ENCODE measurements around the gene FAM169A. TPM values are rescaled to one million over a fixed set of nuclear protein-coding genes. Genes with fewer than 3 reads are reported as not detected.

FAM169A gene
- polyA plus RNA-seq, 4 donors = 0.73 to 2.2 TPM; not detected in 2

- no peaks in the 10 kb centered on the region for H3K36me3 ChIP-seq (ENCODE audit: control insufficient read depth in 3 of 3, insufficient read depth in 2 of 3, low read depth in 1 of 3, low read length in 3 of 3)
- no peaks in the 10 kb centered on the region for H3K27me3 ChIP-seq (ENCODE audit: control insufficient read depth in 3 of 3, insufficient read depth in 3 of 3, low read length in 3 of 3)
- H3K4me3 ChIP-seq (ENCODE audit: low read depth in 1 of 3, low read length in 3 of 3) = no peak overlapping the region
- no peaks in the 10 kb centered on the region for H3K9me3 ChIP-seq (ENCODE audit: control insufficient read depth in 2 of 2, insufficient read depth in 1 of 2, low read depth in 1 of 2, low read length in 1 of 2)
- WGBS, 3 donors = 82 to 94% (median 92%) methylated on average over 6 of the region's 6 CpGs
- H3K4me1 ChIP-seq (ENCODE audit: control insufficient read depth in 3 of 3, insufficient read depth in 2 of 3, low read depth in 1 of 3, low read length in 2 of 3) = peaks cover 0 to 5% (median 0%) of the 10 kb centered on the region in 3 donors
- no peak overlapping the region for H3K27ac ChIP-seq (ENCODE audit: low read depth in 1 of 3, low read length in 2 of 3)
- no peak for DNase-seq
- FAIRE-seq = no peak
Observed at GRCh38 chr5:74839229-74839628, 27.0 kb downstream of the FAM169A start.

GRCh38 chr5:74838262-74838661 is 27.9 kb downstream of the FAM169A start:
- no peak overlapping the region for H3K27ac ChIP-seq (ENCODE audit: low read depth in 1 of 3, low read length in 2 of 3)
- H3K36me3 ChIP-seq (ENCODE audit: control insufficient read depth in 3 of 3, insufficient read depth in 2 of 3, low read depth in 1 of 3, low read length in 3 of 3) = no peaks in the 10 kb centered on the region
- H3K4me3 ChIP-seq (ENCODE audit: low read depth in 1 of 3, low read length in 3 of 3) = no peak overlapping the region
- DNase-seq (no peak), FAIRE-seq (no peak)
- WGBS, 3 donors = 59 to 68% (median 63%) methylated on average over 2 of the region's 2 CpGs
- no peaks in the 10 kb centered on the region for H3K27me3 ChIP-seq (ENCODE audit: control insufficient read depth in 3 of 3, insufficient read depth in 3 of 3, low read length in 3 of 3)
- H3K4me1 ChIP-seq (ENCODE audit: control insufficient read depth in 3 of 3, insufficient read depth in 2 of 3, low read depth in 1 of 3, low read length in 2 of 3) = peaks cover 0 to 10% (median 0%) of the 10 kb centered on the region in 3 donors
- H3K9me3 ChIP-seq (ENCODE audit: control insufficient read depth in 2 of 2, insufficient read depth in 1 of 2, low read depth in 1 of 2, low read length in 1 of 2) = no peaks in the 10 kb centered on the region

- no peak for FAIRE-seq
- Histone ChIP-seq H3K9me3 (ENCODE audit: control insufficient read depth in 2 of 2, insufficient read depth in 1 of 2, low read depth in 1 of 2, low read length in 1 of 2) (no peaks in the 10 kb centered on the region), H3K36me3 (ENCODE audit: control insufficient read depth in 3 of 3, insufficient read depth in 2 of 3, low read depth in 1 of 3, low read length in 3 of 3) (no peaks in the 10 kb centered on the region), H3K27ac (ENCODE audit: low read depth in 1 of 3, low read length in 2 of 3) (no peak overlapping the region), H3K4me1 (ENCODE audit: control insufficient read depth in 3 of 3, insufficient read depth in 2 of 3, low read depth in 1 of 3, low read length in 2 of 3) (peaks cover 0 to 15% (median 0%) of the 10 kb centered on the region in 3 donors), H3K27me3 (ENCODE audit: control insufficient read depth in 3 of 3, insufficient read depth in 3 of 3, low read length in 3 of 3) (no peaks in the 10 kb centered on the region), H3K4me3 (ENCODE audit: low read depth in 1 of 3, low read length in 3 of 3) (no peak overlapping the region)
- peak; percentile 9 to 42 for DNase-seq
- 11 to 68% (median 19%) methylated on average over 1 of the region's 1 CpG for WGBS, 3 donors
Observed at GRCh38 chr5:74837115-74837514, 29.1 kb downstream of the FAM169A start.

- Histone ChIP-seq H3K27me3 (ENCODE audit: control insufficient read depth in 3 of 3, insufficient read depth in 3 of 3, low read length in 3 of 3) (no peaks in the 10 kb centered on the region), H3K36me3 (ENCODE audit: control insufficient read depth in 3 of 3, insufficient read depth in 2 of 3, low read depth in 1 of 3, low read length in 3 of 3) (no peaks in the 10 kb centered on the region), H3K9me3 (ENCODE audit: control insufficient read depth in 2 of 2, insufficient read depth in 1 of 2, low read depth in 1 of 2, low read length in 1 of 2) (no peaks in the 10 kb centered on the region), H3K4me1 (ENCODE audit: control insufficient read depth in 3 of 3, insufficient read depth in 2 of 3, low read depth in 1 of 3, low read length in 2 of 3) (peaks cover 0 to 17% (median 0%) of the 10 kb centered on the region in 3 donors), H3K4me3 (ENCODE audit: low read depth in 1 of 3, low read length in 3 of 3) (no peak overlapping the region), H3K27ac (ENCODE audit: low read depth in 1 of 3, low read length in 2 of 3) (peak overlapping the region in 1 of 3 donors; percentile 73)
- FAIRE-seq = no peak
- WGBS, 3 donors = 61 to 78% (median 74%) methylated on average over 3 of the region's 3 CpGs
- peak; percentile 88 to 89 for DNase-seq
Observed at GRCh38 chr5:74833537-74834266, 32.5 kb downstream of the FAM169A start.

- 86 to 92% (median 89%) methylated on average over 7 of the region's 7 CpGs for WGBS, 3 donors
- Histone ChIP-seq H3K9me3 (ENCODE audit: control insufficient read depth in 2 of 2, insufficient read depth in 1 of 2, low read depth in 1 of 2, low read length in 1 of 2) (no peaks in the 10 kb centered on the region), H3K27ac (ENCODE audit: low read depth in 1 of 3, low read length in 2 of 3) (no peak overlapping the region), H3K27me3 (ENCODE audit: control insufficient read depth in 3 of 3, insufficient read depth in 3 of 3, low read length in 3 of 3) (no peaks in the 10 kb centered on the region), H3K4me3 (ENCODE audit: low read depth in 1 of 3, low read length in 3 of 3) (no peak overlapping the region), H3K36me3 (ENCODE audit: control insufficient read depth in 3 of 3, insufficient read depth in 2 of 3, low read depth in 1 of 3, low read length in 3 of 3) (no peaks in the 10 kb centered on the region), H3K4me1 (ENCODE audit: control insufficient read depth in 3 of 3, insufficient read depth in 2 of 3, low read depth in 1 of 3, low read length in 2 of 3) (peaks cover 0 to 14% (median 0%) of the 10 kb centered on the region in 3 donors)
- FAIRE-seq = no peak
- no peak for DNase-seq
Observed at GRCh38 chr5:74829413-74829812, 36.8 kb downstream of the FAM169A start.

GRCh38 chr5:74822288-74822687 is 43.9 kb downstream of the FAM169A start:
- Histone ChIP-seq H3K4me1 (ENCODE audit: control insufficient read depth in 3 of 3, insufficient read depth in 2 of 3, low read depth in 1 of 3, low read length in 2 of 3) (no peaks in the 10 kb centered on the region), H3K9me3 (ENCODE audit: control insufficient read depth in 2 of 2, insufficient read depth in 1 of 2, low read depth in 1 of 2, low read length in 1 of 2) (no peaks in the 10 kb centered on the region), H3K36me3 (ENCODE audit: control insufficient read depth in 3 of 3, insufficient read depth in 2 of 3, low read depth in 1 of 3, low read length in 3 of 3) (no peaks in the 10 kb centered on the region), H3K4me3 (ENCODE audit: low read depth in 1 of 3, low read length in 3 of 3) (no peak overlapping the region), H3K27me3 (ENCODE audit: control insufficient read depth in 3 of 3, insufficient read depth in 3 of 3, low read length in 3 of 3) (no peaks in the 10 kb centered on the region), H3K27ac (ENCODE audit: low read depth in 1 of 3, low read length in 2 of 3) (no peak overlapping the region)
- WGBS, 3 donors = 86 to 96% (median 90%) methylated on average over 1 of the region's 1 CpG
- FAIRE-seq (no peak), DNase-seq (no peak)

- no peak for FAIRE-seq
- H3K9me3 ChIP-seq (ENCODE audit: control insufficient read depth in 2 of 2, insufficient read depth in 1 of 2, low read depth in 1 of 2, low read length in 1 of 2) = no peaks in the 10 kb centered on the region
- H3K4me1 ChIP-seq (ENCODE audit: control insufficient read depth in 3 of 3, insufficient read depth in 2 of 3, low read depth in 1 of 3, low read length in 2 of 3) = no peaks in the 10 kb centered on the region
- H3K27me3 ChIP-seq (ENCODE audit: control insufficient read depth in 3 of 3, insufficient read depth in 3 of 3, low read length in 3 of 3) = no peaks in the 10 kb centered on the region
- no peak for DNase-seq
- 58 to 89% (median 71%) methylated on average over 1 of the region's 1 CpG for WGBS, 3 donors
- H3K27ac ChIP-seq (ENCODE audit: low read depth in 1 of 3, low read length in 2 of 3) = no peak overlapping the region
- H3K36me3 ChIP-seq (ENCODE audit: control insufficient read depth in 3 of 3, insufficient read depth in 2 of 3, low read depth in 1 of 3, low read length in 3 of 3) = no peaks in the 10 kb centered on the region
- H3K4me3 ChIP-seq (ENCODE audit: low read depth in 1 of 3, low read length in 3 of 3) = no peak overlapping the region
Observed at GRCh38 chr5:74816875-74817274, 49.3 kb downstream of the FAM169A start.

GRCh38 chr5:74810915-74811314 is 55.3 kb downstream of the FAM169A start:
- no peak overlapping the region for H3K27ac ChIP-seq (ENCODE audit: low read depth in 1 of 3, low read length in 2 of 3)
- DNase-seq (no peak), FAIRE-seq (no peak)
- H3K9me3 ChIP-seq (ENCODE audit: control insufficient read depth in 2 of 2, insufficient read depth in 1 of 2, low read depth in 1 of 2, low read length in 1 of 2) = no peaks in the 10 kb centered on the region
- H3K4me3 ChIP-seq (ENCODE audit: low read depth in 1 of 3, low read length in 3 of 3) = no peak overlapping the region
- H3K4me1 ChIP-seq (ENCODE audit: control insufficient read depth in 3 of 3, insufficient read depth in 2 of 3, low read depth in 1 of 3, low read length in 2 of 3) = no peaks in the 10 kb centered on the region
- H3K27me3 ChIP-seq (ENCODE audit: control insufficient read depth in 3 of 3, insufficient read depth in 3 of 3, low read length in 3 of 3) = no peaks in the 10 kb centered on the region
- H3K36me3 ChIP-seq (ENCODE audit: control insufficient read depth in 3 of 3, insufficient read depth in 2 of 3, low read depth in 1 of 3, low read length in 3 of 3) = no peaks in the 10 kb centered on the region
- 87 to 94% (median 88%) methylated on average over 4 of the region's 4 CpGs for WGBS, 3 donors

GRCh38 chr5:74801941-74802340 is 64.2 kb downstream of the FAM169A start:
- H3K9me3 ChIP-seq (ENCODE audit: control insufficient read depth in 2 of 2, insufficient read depth in 1 of 2, low read depth in 1 of 2, low read length in 1 of 2) = no peaks in the 10 kb centered on the region
- peaks cover 0 to 8% (median 0%) of the 10 kb centered on the region in 3 donors for H3K36me3 ChIP-seq (ENCODE audit: control insufficient read depth in 3 of 3, insufficient read depth in 2 of 3, low read depth in 1 of 3, low read length in 3 of 3)
- no peaks in the 10 kb centered on the region for H3K27me3 ChIP-seq (ENCODE audit: control insufficient read depth in 3 of 3, insufficient read depth in 3 of 3, low read length in 3 of 3)
- no peak for FAIRE-seq
- DNase-seq = no peak
- no peaks in the 10 kb centered on the region for H3K4me1 ChIP-seq (ENCODE audit: control insufficient read depth in 3 of 3, insufficient read depth in 2 of 3, low read depth in 1 of 3, low read length in 2 of 3)
- H3K4me3 ChIP-seq (ENCODE audit: low read depth in 1 of 3, low read length in 3 of 3) = no peak overlapping the region
- WGBS, 3 donors = 7 to 47% (median 8%) methylated on average over 1 of the region's 1 CpG
- no peak overlapping the region for H3K27ac ChIP-seq (ENCODE audit: low read depth in 1 of 3, low read length in 2 of 3)
